SK-N-SH treated with all-trans-retinoic acid at 6 μM for 48 hours (cell line): Measurements from ENCODE around the gene PCA3.

Source experiments
- ATAC-seq: fragments of 200-7000 bp; cut with Tn5 transposase; 3 replicates; pipeline ENCODE4 v1.9.1; 2020; ENCODE audit warnings: mild to moderate bottlenecking, moderate library complexity
- BACH2 ChIP-seq: fragments of 250-450 bp; sonication (Bioruptor Pico); IDR thresholded peaks from 2 replicates; pipeline ENCODE4 v1.9.0; 2021; ENCODE audit warnings: mild to moderate bottlenecking, borderline replicate concordance
- CSDC2 ChIP-seq: fragments of 250-450 bp; sonication (Bioruptor Pico); IDR thresholded peaks from 2 replicates; pipeline ENCODE4 v1.5.0; 2020; ENCODE audit warnings: mild to moderate bottlenecking, moderate library complexity
- ESRRG ChIP-seq: fragments of 250-450 bp; sonication (Bioruptor Pico); IDR thresholded peaks from 2 replicates; pipeline ENCODE4 v1.6.1; 2021; ENCODE audit warnings: mild to moderate bottlenecking
- GLIS3 ChIP-seq: fragments of 250-450 bp; sonication (Bioruptor Pico); IDR thresholded peaks from 2 replicates; pipeline ENCODE4 v1.5.0; 2020; ENCODE audit warnings: mild to moderate bottlenecking, moderate library complexity
- ISL1 ChIP-seq: fragments of 250-450 bp; sonication (Bioruptor Pico); IDR thresholded peaks from 2 replicates; pipeline ENCODE4 v2.1.2; 2022; ENCODE audit warnings: mild to moderate bottlenecking, moderate library complexity
- OSR1 ChIP-seq: fragments of 250-450 bp; sonication (Bioruptor Pico); IDR thresholded peaks from 2 replicates; pipeline ENCODE4 v1.8.0; 2022; ENCODE audit warnings: moderate library complexity, mild to moderate bottlenecking, inconsistent platforms
- PPARA ChIP-seq: fragments of 250-450 bp; sonication (Bioruptor Pico); IDR thresholded peaks from 2 replicates; pipeline ENCODE4 v1.5.0; 2020; ENCODE audit warnings: mild to moderate bottlenecking, borderline replicate concordance
- RARB ChIP-seq: fragments of 250-450 bp; sonication (Bioruptor Pico); IDR thresholded peaks from 2 replicates; pipeline ENCODE4 v1.8.0; 2021; ENCODE audit warnings: mild to moderate bottlenecking, moderate library complexity
- SNAI2 ChIP-seq: fragments of 250-450 bp; sonication (Bioruptor Pico); IDR thresholded peaks from 2 replicates; pipeline ENCODE4 v1.5.0; 2020; ENCODE audit warnings: mild to moderate bottlenecking, moderate library complexity
- TCF4 ChIP-seq: fragments of 250-450 bp; sonication (Bioruptor Pico); IDR thresholded peaks from 2 replicates; pipeline ENCODE4 v1.8.0; 2021; ENCODE audit warnings: mild to moderate bottlenecking, moderate library complexity, borderline replicate concordance
- TOX ChIP-seq: fragments of 250-450 bp; sonication (Bioruptor Pico); IDR thresholded peaks from 2 replicates; pipeline ENCODE4 v1.8.0; 2021; ENCODE audit warnings: mild to moderate bottlenecking, moderate library complexity, borderline replicate concordance
- TSHZ2 ChIP-seq: fragments of 250-450 bp; sonication (Bioruptor Pico); IDR thresholded peaks from 2 replicates; pipeline ENCODE4 v1.5.0; 2020; ENCODE audit warnings: mild to moderate bottlenecking, moderate library complexity
- ZC3H10 ChIP-seq: fragments of 250-450 bp; sonication (Bioruptor Pico); IDR thresholded peaks from 2 replicates; pipeline ENCODE4 v1.5.1; 2021; ENCODE audit warnings: mild to moderate bottlenecking, moderate library complexity
- ZFP3 ChIP-seq: fragments of 250-450 bp; sonication (Bioruptor Pico); IDR thresholded peaks from 2 replicates; pipeline ENCODE4 v1.5.0; 2020; ENCODE audit warnings: mild to moderate bottlenecking, moderate library complexity
- ZFP30 ChIP-seq: fragments of 450-650 bp; formaldehyde crosslinking; IDR thresholded peaks from 2 replicates; pipeline ENCODE4 v1.5.0; 2022; ENCODE audit warnings: mild to moderate bottlenecking, moderate library complexity
- ZNF70 ChIP-seq: fragments of 450-650 bp; formaldehyde crosslinking; IDR thresholded peaks from 2 replicates; pipeline ENCODE4 v1.5.0; 2020; ENCODE audit warnings: mild to moderate bottlenecking, moderate library complexity
- ZNF8 ChIP-seq: fragments of 450-650 bp; formaldehyde crosslinking; IDR thresholded peaks from 2 replicates; pipeline ENCODE4 v1.5.0; 2020; ENCODE audit warnings: mild to moderate bottlenecking, moderate library complexity
- TF ChIP-seq, protein P1 (sequence below): fragments of 250-450 bp; sonication (Bioruptor Pico); IDR thresholded peaks from 2 replicates; pipeline ENCODE4 v1.5.1; 2021; ENCODE audit warnings: mild to moderate bottlenecking, moderate library complexity
- TF ChIP-seq, protein P2 (sequence below): fragments of 250-450 bp; sonication (Bioruptor Pico); IDR thresholded peaks from 2 replicates; pipeline ENCODE4 v1.5.1; 2020; ENCODE audit warnings: low read depth, mild to moderate bottlenecking, moderate library complexity
- TF ChIP-seq, protein P3 (sequence below): fragments of 250-450 bp; sonication (Bioruptor Pico); IDR thresholded peaks from 2 replicates; pipeline ENCODE4 v1.8.0; 2021; ENCODE audit warnings: low read depth, mild to moderate bottlenecking, moderate library complexity, borderline replicate concordance

PCA3 gene

GRCh38 chr9:76725885-76726284 lies 38.4 kb upstream of the PCA3 start:
- no peak for ATAC-seq

DNA sequence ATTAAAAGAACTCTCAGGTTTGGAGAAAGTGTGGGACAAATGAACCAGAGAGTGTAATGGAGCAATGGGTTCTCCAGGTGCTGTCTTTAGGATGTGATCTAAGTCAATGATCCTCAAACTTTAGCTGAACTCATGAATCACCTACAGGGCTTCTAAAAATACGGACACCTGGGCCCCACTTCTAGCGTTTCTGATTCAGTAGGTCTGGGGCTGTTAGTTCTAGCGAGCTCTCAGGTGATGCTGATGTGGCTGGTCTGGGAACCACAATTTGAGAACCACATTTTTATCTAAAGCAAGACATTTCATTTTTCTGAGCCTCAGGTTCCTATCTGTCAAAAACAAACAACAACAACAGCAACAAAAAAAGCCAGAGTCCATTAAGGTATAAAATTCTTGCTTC lies 35.1 kb upstream of the PCA3 start:
- no peak for ATAC-seq
- TF ChIP-seq BACH2 (CRISPR knock-in tag) (no peak), RARB (CRISPR knock-in tag) (no peak), SNAI2 (CRISPR knock-in tag) (no peak), ZC3H10 (CRISPR knock-in tag) (no peak), OSR1 (CRISPR knock-in tag) (no peak), ZFP3 (no peak)
- TF ChIP-seq, protein P1, sequence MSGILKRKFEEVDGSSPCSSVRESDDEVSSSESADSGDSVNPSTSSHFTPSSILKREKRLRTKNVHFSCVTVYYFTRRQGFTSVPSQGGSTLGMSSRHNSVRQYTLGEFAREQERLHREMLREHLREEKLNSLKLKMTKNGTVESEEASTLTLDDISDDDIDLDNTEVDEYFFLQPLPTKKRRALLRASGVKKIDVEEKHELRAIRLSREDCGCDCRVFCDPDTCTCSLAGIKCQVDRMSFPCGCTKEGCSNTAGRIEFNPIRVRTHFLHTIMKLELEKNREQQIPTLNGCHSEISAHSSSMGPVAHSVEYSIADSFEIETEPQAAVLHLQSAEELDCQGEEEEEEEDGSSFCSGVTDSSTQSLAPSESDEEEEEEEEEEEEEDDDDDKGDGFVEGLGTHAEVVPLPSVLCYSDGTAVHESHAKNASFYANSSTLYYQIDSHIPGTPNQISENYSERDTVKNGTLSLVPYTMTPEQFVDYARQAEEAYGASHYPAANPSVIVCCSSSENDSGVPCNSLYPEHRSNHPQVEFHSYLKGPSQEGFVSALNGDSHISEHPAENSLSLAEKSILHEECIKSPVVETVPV (CRISPR knock-in tag), result no peak

More at GRCh38 chr9:76725885-76726284, 38.4 kb upstream of the PCA3 start:
- no peak for TF ChIP-seq CSDC2
- no peak for TF ChIP-seq BACH2 (CRISPR knock-in tag)
- TF ChIP-seq, protein P1 (CRISPR knock-in tag), result no peak
- TF ChIP-seq, protein P2, sequence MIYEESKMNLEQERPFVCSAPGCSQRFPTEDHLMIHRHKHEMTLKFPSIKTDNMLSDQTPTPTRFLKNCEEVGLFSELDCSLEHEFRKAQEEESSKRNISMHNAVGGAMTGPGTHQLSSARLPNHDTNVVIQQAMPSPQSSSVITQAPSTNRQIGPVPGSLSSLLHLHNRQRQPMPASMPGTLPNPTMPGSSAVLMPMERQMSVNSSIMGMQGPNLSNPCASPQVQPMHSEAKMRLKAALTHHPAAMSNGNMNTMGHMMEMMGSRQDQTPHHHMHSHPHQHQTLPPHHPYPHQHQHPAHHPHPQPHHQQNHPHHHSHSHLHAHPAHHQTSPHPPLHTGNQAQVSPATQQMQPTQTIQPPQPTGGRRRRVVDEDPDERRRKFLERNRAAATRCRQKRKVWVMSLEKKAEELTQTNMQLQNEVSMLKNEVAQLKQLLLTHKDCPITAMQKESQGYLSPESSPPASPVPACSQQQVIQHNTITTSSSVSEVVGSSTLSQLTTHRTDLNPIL (CRISPR knock-in tag), result no peak
- no peak for TF ChIP-seq OSR1 (CRISPR knock-in tag)
- TF ChIP-seq ZFP3, result no peak
- TF ChIP-seq ZNF70 (CRISPR knock-in tag), result no peak
- no peak for TF ChIP-seq TSHZ2
- TF ChIP-seq ZC3H10 (CRISPR knock-in tag), result no peak
- no peak for TF ChIP-seq TOX
- no peak for TF ChIP-seq ISL1 (CRISPR knock-in tag)
- TF ChIP-seq SNAI2 (CRISPR knock-in tag), result no peak
- no peak for TF ChIP-seq GLIS3 (CRISPR knock-in tag)
- no peak for TF ChIP-seq PPARA (CRISPR knock-in tag)
- TF ChIP-seq ZNF8 (CRISPR knock-in tag), result no peak

GRCh38 chr9:76729980-76730737 lies 34.1 kb upstream of the PCA3 start:
- no peak for TF ChIP-seq PPARA (CRISPR knock-in tag)
- no peak for TF ChIP-seq ZC3H10 (CRISPR knock-in tag)
- TF ChIP-seq ESRRG (CRISPR knock-in tag), result no peak
- no peak for TF ChIP-seq OSR1 (CRISPR knock-in tag)
- TF ChIP-seq, protein P1 (CRISPR knock-in tag), result no peak
- TF ChIP-seq ZFP3, result no peak
- TF ChIP-seq ZNF70 (CRISPR knock-in tag), result no peak
- TF ChIP-seq, all 23 proteins: peak for 0
- ATAC-seq, result no peak

- no peak for ATAC-seq
- TF ChIP-seq ZC3H10 (CRISPR knock-in tag) (no peak), RARB (CRISPR knock-in tag) (no peak), ESRRG (CRISPR knock-in tag) (no peak), ZFP30 (no peak), ISL1 (CRISPR knock-in tag) (no peak), TSHZ2 (no peak), ZNF70 (CRISPR knock-in tag) (no peak), ZNF8 (CRISPR knock-in tag) (no peak), TOX (no peak), OSR1 (CRISPR knock-in tag) (no peak), PPARA (CRISPR knock-in tag) (no peak), BACH2 (CRISPR knock-in tag) (no peak), GLIS3 (CRISPR knock-in tag) (no peak), TCF4 (no peak)
- TF ChIP-seq, protein P3, sequence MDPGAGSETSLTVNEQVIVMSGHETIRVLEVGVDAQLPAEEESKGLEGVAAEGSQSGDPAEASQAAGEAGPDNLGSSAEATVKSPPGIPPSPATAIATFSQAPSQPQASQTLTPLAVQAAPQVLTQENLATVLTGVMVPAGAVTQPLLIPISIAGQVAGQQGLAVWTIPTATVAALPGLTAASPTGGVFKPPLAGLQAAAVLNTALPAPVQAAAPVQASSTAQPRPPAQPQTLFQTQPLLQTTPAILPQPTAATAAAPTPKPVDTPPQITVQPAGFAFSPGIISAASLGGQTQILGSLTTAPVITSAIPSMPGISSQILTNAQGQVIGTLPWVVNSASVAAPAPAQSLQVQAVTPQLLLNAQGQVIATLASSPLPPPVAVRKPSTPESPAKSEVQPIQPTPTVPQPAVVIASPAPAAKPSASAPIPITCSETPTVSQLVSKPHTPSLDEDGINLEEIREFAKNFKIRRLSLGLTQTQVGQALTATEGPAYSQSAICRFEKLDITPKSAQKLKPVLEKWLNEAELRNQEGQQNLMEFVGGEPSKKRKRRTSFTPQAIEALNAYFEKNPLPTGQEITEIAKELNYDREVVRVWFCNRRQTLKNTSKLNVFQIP (CRISPR knock-in tag), result no peak
Measured at GRCh38 chr9:76730801-76731200, 33.4 kb upstream of the PCA3 start.
